C4-2B (cell line): ENCODE measurements around the gene GABRG3.

Experiments
- H3K27ac ChIP-seq: fragments of 450-650 bp; 2 replicates; pipeline ENCODE4 v1.5.1; 2017
- ZFX ChIP-seq: fragments of 450-650 bp; IDR thresholded peaks from 2 replicates; pipeline ENCODE4 v1.6.1; 2017
- TF ChIP-seq, protein P1 (sequence below): fragments of 450-650 bp; conservative IDR thresholded peaks from 2 replicates; pipeline ENCODE4 v1.5.1; 2017; ENCODE audit warnings: mild to moderate bottlenecking

GABRG3 gene

DNA sequence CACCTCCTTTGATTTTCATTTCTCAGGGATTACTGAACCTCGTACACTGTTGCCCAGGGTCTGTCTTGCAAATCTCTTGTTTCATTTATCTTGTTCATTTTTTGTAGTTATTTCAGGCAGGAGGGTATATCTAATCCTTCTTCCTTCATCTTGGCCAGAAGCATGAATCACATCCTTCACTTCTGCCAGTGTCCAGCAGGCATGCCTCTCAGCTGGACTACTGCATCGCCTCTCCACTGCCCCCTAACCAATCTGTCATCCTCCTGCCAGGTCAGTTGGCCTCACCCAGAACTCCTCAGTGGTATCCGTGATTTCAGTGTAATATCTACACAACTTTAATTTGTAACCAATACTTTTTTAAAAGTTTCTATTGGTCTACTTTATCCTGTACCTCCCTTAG is 297.9 kb downstream of the GABRG3 start:
- no peak overlapping the region for H3K27ac ChIP-seq
- no peak for TF ChIP-seq ZFX
- TF ChIP-seq, protein P1, sequence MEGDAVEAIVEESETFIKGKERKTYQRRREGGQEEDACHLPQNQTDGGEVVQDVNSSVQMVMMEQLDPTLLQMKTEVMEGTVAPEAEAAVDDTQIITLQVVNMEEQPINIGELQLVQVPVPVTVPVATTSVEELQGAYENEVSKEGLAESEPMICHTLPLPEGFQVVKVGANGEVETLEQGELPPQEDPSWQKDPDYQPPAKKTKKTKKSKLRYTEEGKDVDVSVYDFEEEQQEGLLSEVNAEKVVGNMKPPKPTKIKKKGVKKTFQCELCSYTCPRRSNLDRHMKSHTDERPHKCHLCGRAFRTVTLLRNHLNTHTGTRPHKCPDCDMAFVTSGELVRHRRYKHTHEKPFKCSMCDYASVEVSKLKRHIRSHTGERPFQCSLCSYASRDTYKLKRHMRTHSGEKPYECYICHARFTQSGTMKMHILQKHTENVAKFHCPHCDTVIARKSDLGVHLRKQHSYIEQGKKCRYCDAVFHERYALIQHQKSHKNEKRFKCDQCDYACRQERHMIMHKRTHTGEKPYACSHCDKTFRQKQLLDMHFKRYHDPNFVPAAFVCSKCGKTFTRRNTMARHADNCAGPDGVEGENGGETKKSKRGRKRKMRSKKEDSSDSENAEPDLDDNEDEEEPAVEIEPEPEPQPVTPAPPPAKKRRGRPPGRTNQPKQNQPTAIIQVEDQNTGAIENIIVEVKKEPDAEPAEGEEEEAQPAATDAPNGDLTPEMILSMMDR: no peak

DNA sequence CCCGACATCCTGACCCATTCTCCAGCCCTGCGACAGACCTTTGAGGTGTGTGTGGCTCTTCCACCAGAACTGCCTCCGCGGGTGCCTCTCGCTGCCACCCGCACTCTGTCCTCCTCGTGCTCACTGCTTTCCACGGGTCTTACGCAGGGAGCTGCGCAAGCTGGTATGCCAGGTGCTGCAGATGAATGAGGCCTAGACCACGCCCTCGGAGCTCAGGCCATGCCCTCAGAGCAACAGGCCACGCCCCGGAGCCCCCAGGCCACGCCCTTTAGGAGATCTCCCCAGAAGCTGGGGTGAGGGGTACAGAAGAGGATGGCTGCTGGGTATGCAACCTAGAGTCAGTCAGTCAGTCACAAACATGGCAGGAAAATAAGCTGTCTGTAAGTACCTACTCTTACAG is 300.3 kb downstream of the GABRG3 start:
- no peak for TF ChIP-seq ZFX
- TF ChIP-seq, protein P1: no peak

DNA sequence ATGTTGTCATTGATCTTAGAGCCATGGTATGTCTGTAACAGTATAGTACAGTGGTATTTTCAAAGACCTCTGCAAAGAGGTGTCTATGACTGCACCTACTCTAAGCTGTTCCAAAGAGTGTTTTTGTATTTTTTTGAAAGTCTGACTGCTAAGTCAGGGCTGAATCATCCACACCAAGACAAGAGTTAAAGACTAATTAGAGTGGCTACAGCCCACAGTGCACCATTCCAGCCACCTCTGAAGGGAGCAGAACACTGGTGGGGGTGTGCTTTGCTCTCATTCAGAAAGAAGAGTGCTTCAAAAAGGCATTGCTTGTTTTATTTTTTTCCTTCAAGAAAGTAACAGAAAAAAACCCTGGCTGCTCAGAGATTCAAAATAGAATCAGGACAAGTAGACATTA is 301.4 kb downstream of the GABRG3 start:
- no peak overlapping the region for H3K27ac ChIP-seq
- TF ChIP-seq ZFX: no peak
- TF ChIP-seq, protein P1: no peak

More for the DNA sequence above, 300.3 kb downstream of the GABRG3 start:
- H3K27ac ChIP-seq: no peak overlapping the region

DNA sequence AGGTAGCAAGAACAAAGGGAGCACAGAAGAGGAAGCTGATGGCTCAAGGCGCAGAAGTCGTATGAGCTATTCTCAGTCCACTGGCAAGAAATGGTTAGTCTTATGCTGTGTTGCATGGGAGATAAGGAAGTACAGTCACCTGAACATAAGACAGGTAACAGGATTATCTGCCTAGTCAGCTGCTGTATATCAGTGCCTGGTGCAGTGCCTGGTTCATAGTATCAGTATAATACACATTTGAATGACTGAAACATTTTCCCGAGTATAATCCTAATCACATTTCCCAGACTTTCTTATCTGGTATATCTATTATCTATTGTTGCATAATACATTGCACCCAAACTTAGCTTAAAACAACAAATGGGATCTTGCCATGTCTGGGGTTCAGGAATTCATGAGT is 302.5 kb downstream of the GABRG3 start:
- TF ChIP-seq, protein P1: no peak
- no peak for TF ChIP-seq ZFX
- no peak overlapping the region for H3K27ac ChIP-seq

DNA sequence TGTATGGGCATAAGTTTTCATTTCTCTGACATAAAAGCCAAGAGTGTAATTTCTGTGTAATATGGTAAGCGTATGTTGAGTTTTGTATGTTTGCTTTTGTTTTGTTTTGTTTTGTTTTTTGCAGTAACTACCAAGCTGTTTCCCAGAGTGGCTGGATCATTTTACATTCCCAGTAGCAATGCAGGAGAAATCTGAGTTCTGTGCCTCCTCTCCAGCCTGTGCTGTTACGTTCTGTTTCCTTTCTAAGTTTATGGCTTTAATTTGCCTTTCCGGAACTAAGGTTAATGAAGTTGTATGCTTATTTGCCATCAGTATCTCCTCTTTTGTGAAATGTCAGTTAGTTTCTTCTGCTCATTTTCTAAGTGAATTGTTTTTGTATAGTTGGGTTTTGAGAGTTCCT is 307.8 kb downstream of the GABRG3 start:
- H3K27ac ChIP-seq: no peak overlapping the region
- no peak for TF ChIP-seq ZFX
- TF ChIP-seq, protein P1: no peak

DNA sequence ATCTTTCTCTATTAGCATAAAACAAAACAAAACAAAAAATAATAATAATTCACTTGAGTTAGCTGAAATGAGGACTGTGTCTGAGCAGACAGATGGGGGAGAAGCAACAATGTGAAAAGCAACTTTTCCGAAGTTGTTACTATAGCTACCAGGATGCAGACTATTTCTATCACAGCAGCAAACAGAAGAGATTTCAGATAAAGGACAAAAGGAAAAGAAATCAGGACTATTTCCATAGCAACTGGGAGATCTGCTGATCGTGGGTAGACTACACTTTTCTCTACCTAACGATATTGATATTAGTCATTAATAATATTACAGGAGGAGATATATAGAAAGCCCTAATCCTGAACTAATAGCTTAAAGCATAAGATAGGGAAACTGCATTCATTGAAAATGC is 321.7 kb downstream of the GABRG3 start:
- no peak for TF ChIP-seq ZFX
- TF ChIP-seq, protein P1: no peak
- no peak overlapping the region for H3K27ac ChIP-seq

DNA sequence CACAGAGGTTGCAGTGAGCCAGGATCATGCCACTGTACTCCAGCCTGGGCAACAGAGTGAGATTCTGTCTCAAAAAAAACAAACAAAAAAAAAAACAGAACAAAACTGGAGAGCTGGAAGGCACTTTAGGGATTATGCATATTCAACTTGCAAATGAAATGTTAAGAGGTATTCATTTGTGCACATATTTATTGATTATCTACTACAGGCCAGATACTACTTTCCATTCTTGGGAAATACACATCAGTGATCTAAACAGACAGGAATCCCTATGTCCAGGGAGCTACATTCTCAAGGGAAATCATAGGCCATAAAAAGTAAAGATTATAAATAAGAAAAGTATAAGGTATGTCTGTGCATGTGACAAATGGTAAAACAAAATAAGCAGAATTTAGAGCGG is 322.6 kb downstream of the GABRG3 start:
- H3K27ac ChIP-seq: no peak overlapping the region
- TF ChIP-seq, protein P1: no peak
- TF ChIP-seq ZFX: no peak
